ENCODE measurements around the gene QKI. TPM values are rescaled to one million over a fixed set of nuclear protein-coding genes. Genes with fewer than 3 reads are reported as not detected.

The QKI gene
- 100 to 1,000 TPM; 366 to 434 TPM for total RNA-seq

DNA sequence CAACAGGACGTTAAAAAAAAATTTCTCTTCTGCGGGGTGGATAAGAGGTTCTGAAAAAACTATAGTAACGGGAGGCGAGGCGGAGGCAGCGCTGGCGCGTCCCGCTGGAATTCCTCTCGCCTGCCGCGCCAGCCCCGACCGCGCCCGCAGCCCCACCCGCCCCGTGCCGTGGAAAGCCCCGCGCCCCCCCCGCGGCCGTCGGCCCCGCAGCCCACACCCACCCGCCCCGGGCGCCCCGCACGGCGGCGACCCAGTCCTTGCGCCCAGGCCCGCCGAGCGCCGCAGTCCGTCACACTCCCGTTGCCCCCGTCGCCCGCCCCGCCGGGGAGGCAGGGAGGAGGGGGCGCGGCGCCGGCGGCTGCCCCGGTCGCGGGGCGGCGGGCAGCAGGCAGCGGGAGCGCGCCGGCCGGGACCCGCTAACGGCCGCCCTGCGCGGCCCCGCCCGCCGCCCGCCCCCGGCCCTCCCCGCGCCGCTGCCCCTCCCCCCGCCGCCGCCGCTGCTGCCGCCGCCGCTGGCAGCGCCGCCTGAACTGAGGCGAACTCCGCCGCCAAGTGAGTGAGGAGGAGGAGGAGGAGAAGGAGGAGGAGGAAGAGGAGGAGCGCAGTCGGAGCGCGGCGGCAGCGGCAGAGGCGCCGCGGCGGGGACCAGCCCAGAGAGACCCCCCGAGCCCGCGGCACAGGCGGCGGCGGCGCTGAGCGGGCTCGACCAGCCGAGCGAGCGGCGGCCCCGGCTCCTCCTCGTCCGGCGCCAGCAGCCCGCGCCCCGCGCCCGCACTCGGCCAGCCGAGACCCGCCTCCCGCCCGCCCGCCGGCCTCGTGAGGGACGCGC is at the start of gene QKI:
QKI (plus strand) TSS at position 602 of the 829 bp plus-strand sequence. CDS start 476 bp downstream, outside the sequence.
- DNase-seq (ENCODE audit: low spot score), result no peak
- Histone ChIP-seq H3K9me3 (no peaks in the 10 kb centered on the region), H3K27ac (peak within 1 kb of the TSS; percentile 100), H3K4me3 (peak within 1 kb of the TSS; percentile 93 to 98), H3K27me3 (no peaks in the 10 kb centered on the region), H3K4me1 (peaks cover 0 to 16% of the 10 kb centered on the region in 2 donors), H3K36me3 (no peaks in the 10 kb centered on the region)
- no peak for TF ChIP-seq CTCF (IDR thresholded peaks at IDR 0.05)

DNA sequence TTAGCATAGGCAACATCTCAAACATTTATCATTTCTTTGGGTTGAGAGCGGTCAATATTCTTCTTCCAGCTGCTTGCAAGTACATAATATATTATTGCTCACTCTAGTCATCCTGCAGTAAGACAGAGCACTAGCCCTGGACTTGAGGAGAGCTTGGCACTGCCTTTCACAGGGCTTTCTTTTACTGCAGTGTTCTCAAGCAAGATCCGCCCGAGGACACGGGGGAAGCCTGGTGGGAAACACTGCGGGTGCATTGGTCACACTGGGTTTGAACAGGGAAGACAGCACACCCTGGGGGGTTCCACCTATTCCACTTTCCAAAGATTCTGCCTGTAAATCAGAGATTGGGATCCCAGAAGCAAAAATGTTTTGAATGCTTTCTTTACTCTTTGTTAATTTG is 48.2 kb upstream of the QKI start:
- H3K27ac ChIP-seq, result no peak overlapping the region
- no peak for DNase-seq (ENCODE audit: low spot score)
- TF ChIP-seq CTCF (IDR thresholded peaks at IDR 0.05), result no peak
- H3K36me3 ChIP-seq, result no peaks in the 10 kb centered on the region
- H3K4me3 ChIP-seq, result no peak overlapping the region
- no peaks in the 10 kb centered on the region for H3K9me3 ChIP-seq
- no peaks in the 10 kb centered on the region for H3K27me3 ChIP-seq
- no peaks in the 10 kb centered on the region for H3K4me1 ChIP-seq

DNA sequence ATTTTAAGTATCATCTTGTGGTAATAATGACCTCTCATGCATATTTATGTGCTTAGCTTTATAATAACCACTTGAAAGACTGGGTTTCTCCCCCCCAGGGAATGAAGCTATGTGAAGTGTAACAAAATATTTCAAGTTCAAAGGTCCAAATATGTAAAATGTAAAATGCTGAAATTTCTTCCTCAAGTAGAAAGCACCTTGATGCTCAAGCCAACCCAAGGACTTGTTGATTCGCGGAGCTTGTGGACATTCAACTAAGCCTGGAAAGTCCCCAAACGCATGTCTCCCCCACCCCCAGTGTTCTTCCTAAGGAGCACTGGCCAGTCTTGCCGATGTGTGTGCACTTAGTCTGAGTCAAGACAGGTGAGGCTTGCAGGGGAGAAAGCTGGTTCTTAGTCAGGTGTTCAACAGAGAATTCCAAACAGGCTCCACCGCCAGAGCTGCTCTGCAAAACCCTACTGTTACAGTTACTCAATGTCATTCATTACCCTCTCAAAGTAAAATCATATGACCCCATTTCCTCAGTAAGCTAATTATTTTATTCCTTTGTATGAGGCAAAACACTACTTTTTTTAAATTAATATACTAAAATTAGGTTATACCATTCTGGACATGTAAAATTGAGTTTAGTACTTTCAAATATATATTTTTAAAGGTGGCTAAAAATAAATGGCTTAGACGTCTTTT is 46.9 kb upstream of the QKI start:
- no peaks in the 10 kb centered on the region for H3K4me1 ChIP-seq
- no peak overlapping the region for H3K27ac ChIP-seq
- H3K9me3 ChIP-seq, result no peaks in the 10 kb centered on the region
- H3K4me3 ChIP-seq, result no peak overlapping the region
- no peak for TF ChIP-seq CTCF (IDR thresholded peaks at IDR 0.05)
- no peak for DNase-seq (ENCODE audit: low spot score)
- H3K27me3 ChIP-seq, result no peaks in the 10 kb centered on the region
- H3K36me3 ChIP-seq, result no peaks in the 10 kb centered on the region

GRCh38 chr6:163369141-163369540 is 45.4 kb upstream of the QKI start:
- H3K36me3 ChIP-seq, result no peaks in the 10 kb centered on the region
- TF ChIP-seq CTCF (IDR thresholded peaks at IDR 0.05), result no peak
- H3K27ac ChIP-seq, result no peak overlapping the region
- H3K9me3 ChIP-seq, result no peaks in the 10 kb centered on the region
- no peaks in the 10 kb centered on the region for H3K27me3 ChIP-seq
- H3K4me1 ChIP-seq, result no peaks in the 10 kb centered on the region
- H3K4me3 ChIP-seq, result no peak overlapping the region
- no peak for DNase-seq (ENCODE audit: low spot score)

GRCh38 chr6:163369628-163370365 is 44.7 kb upstream of the QKI start:
- no peak for DNase-seq (ENCODE audit: low spot score)
- no peaks in the 10 kb centered on the region for H3K9me3 ChIP-seq
- TF ChIP-seq CTCF (IDR thresholded peaks at IDR 0.05), result no peak

More at GRCh38 chr6:163369628-163370365, 44.7 kb upstream of the QKI start:
- no peak overlapping the region for H3K4me3 ChIP-seq
- H3K36me3 ChIP-seq, result no peaks in the 10 kb centered on the region
- H3K27ac ChIP-seq, result no peak overlapping the region
- H3K4me1 ChIP-seq, result no peaks in the 10 kb centered on the region
- H3K27me3 ChIP-seq, result no peaks in the 10 kb centered on the region
